Measurements from ENCODE around the gene A1CF.

A1CF gene

GRCh38 chr10:50846753-50847152, 38.7 kb downstream of the A1CF start:
- no peak for TF ChIP-seq CTCF (IDR thresholded peaks at IDR 0.05; ENCODE audit: low read depth, low read length)
- no peak overlapping the region for H3K4me3 ChIP-seq (ENCODE audit: low read depth, low read length)

GRCh38 chr10:50837095-50837494, 48.3 kb downstream of the A1CF start:
- H3K4me3 ChIP-seq (ENCODE audit: low read depth, low read length), result no peak overlapping the region
- TF ChIP-seq CTCF (IDR thresholded peaks at IDR 0.05; ENCODE audit: low read depth, low read length), result no peak

- no peak overlapping the region for H3K4me3 ChIP-seq (ENCODE audit: low read depth, low read length)
- no peak for TF ChIP-seq CTCF (IDR thresholded peaks at IDR 0.05; ENCODE audit: low read depth, low read length)
Observed at GRCh38 chr10:50832171-50832751, 53.2 kb downstream of the A1CF start.

GRCh38 chr10:50830066-50830465, 55.4 kb downstream of the A1CF start:
- no peak overlapping the region for H3K4me3 ChIP-seq (ENCODE audit: low read depth, low read length)
- TF ChIP-seq CTCF (IDR thresholded peaks at IDR 0.05; ENCODE audit: low read depth, low read length), result no peak

- no peak for TF ChIP-seq CTCF (IDR thresholded peaks at IDR 0.05; ENCODE audit: low read depth, low read length)
- H3K4me3 ChIP-seq (ENCODE audit: low read depth, low read length), result no peak overlapping the region
Observed at GRCh38 chr10:50824782-50825181, 60.6 kb downstream of the A1CF start.

- TF ChIP-seq CTCF (IDR thresholded peaks at IDR 0.05; ENCODE audit: low read depth, low read length), result no peak
- H3K4me3 ChIP-seq (ENCODE audit: low read depth, low read length), result no peak overlapping the region
Observed at GRCh38 chr10:50823789-50824188, 61.6 kb downstream of the A1CF start.

- H3K4me3 ChIP-seq (ENCODE audit: low read depth, low read length), result no peak overlapping the region
- TF ChIP-seq CTCF (IDR thresholded peaks at IDR 0.05; ENCODE audit: low read depth, low read length), result no peak
Observed at GRCh38 chr10:50809596-50809995, 75.8 kb downstream of the A1CF start.

Data from WI38 (cell line).